Panc1 (cell line): ENCODE data around the gene CYRIA.

Source experiments
- POLR2AphosphoS5 ChIP-seq: IDR thresholded peaks from 2 replicates; pipeline ENCODE4 v1.6.1; 2012; ENCODE audit warnings: mild to moderate bottlenecking, low read depth, low read length, moderate library complexity
- TCF7L2 ChIP-seq: IDR thresholded peaks from 2 replicates; pipeline ENCODE4 v1.6.1; 2011; ENCODE audit warnings: mild to moderate bottlenecking, low read depth, low read length, inconsistent platforms
- TF ChIP-seq, protein P1 (sequence below): fragments of 450-650 bp; IDR thresholded peaks from 2 replicates; pipeline ENCODE4 v1.5.1; 2017; ENCODE audit warnings: mild to moderate bottlenecking

DNA sequence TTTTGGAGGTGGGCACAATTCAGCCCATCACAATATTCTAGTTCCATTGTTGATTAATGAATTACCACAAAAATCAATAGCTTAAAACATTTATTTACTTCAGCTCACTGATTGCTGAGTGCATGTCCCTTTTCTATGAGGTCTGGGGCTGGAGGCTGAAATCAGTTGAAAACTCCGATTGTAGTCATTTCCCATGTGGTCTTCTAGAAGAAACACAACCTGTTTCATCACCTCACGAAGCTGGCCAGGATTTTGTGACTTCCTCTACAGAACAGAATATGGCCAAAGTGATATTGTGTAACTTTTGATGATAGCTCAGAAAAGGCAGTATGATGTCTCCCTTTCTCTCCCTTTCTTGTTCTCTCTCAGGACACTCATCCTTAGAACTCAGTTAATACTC lies 44.1 kb upstream of the CYRIA start:
- TF ChIP-seq, protein P1, sequence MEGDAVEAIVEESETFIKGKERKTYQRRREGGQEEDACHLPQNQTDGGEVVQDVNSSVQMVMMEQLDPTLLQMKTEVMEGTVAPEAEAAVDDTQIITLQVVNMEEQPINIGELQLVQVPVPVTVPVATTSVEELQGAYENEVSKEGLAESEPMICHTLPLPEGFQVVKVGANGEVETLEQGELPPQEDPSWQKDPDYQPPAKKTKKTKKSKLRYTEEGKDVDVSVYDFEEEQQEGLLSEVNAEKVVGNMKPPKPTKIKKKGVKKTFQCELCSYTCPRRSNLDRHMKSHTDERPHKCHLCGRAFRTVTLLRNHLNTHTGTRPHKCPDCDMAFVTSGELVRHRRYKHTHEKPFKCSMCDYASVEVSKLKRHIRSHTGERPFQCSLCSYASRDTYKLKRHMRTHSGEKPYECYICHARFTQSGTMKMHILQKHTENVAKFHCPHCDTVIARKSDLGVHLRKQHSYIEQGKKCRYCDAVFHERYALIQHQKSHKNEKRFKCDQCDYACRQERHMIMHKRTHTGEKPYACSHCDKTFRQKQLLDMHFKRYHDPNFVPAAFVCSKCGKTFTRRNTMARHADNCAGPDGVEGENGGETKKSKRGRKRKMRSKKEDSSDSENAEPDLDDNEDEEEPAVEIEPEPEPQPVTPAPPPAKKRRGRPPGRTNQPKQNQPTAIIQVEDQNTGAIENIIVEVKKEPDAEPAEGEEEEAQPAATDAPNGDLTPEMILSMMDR: no peak
- TF ChIP-seq POLR2AphosphoS5 (no peak), TCF7L2 (no peak)
